ENCODE measurements around the gene MED13L.
A peak's percentile ranks its signal among the peaks of the same experiment; 100 is the strongest.

Gene MED13L

DNA sequence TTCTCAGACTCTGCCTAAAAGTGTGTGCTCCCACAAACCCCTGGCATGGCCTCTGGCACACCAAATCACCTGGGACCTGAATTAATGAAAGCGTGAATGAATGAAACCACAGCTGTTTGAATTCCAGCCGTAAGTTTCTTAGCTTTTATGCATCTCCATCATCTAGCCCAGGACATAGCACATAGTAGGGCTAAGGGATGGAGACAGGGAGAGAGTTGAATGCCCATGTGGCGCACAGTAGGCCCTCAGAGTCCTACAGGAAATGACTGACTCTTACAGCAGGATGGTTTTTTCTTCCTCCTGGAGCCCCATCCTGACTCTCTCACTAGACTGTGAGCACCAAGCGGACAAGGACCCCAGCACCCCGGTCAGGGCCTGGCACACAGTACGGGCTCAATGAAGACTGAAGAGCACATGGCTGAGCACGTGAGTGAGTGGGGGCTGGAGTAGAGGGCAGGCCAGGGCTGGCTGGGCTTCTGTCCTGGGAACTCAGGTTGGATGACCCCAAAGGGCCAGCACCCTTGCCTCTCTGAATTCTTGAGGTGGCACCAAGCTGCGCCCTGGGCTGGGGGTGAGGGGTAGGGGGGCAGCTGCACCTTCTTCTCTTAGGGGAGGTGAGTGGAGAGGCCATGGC lies 351.3 kb downstream of the MED13L start:
- TF ChIP-seq, protein P1, sequence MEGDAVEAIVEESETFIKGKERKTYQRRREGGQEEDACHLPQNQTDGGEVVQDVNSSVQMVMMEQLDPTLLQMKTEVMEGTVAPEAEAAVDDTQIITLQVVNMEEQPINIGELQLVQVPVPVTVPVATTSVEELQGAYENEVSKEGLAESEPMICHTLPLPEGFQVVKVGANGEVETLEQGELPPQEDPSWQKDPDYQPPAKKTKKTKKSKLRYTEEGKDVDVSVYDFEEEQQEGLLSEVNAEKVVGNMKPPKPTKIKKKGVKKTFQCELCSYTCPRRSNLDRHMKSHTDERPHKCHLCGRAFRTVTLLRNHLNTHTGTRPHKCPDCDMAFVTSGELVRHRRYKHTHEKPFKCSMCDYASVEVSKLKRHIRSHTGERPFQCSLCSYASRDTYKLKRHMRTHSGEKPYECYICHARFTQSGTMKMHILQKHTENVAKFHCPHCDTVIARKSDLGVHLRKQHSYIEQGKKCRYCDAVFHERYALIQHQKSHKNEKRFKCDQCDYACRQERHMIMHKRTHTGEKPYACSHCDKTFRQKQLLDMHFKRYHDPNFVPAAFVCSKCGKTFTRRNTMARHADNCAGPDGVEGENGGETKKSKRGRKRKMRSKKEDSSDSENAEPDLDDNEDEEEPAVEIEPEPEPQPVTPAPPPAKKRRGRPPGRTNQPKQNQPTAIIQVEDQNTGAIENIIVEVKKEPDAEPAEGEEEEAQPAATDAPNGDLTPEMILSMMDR (IDR thresholded peaks at IDR 0.05; ENCODE audit: low read depth, low read length, missing control alignments), result no peak
- no peak for DNase-seq (ENCODE audit: low read depth)
- H3K4me3 ChIP-seq (ENCODE audit: low read depth, low read length), result no peak overlapping the region

GRCh38 chr12:115923851-115924250 lies 353.6 kb downstream of the MED13L start:
- no peak overlapping the region for H3K4me3 ChIP-seq (ENCODE audit: low read depth, low read length)
- DNase-seq (ENCODE audit: low read depth), result no peak
- TF ChIP-seq, protein P1 (IDR thresholded peaks at IDR 0.05; ENCODE audit: low read depth, low read length, missing control alignments), result no peak

DNA sequence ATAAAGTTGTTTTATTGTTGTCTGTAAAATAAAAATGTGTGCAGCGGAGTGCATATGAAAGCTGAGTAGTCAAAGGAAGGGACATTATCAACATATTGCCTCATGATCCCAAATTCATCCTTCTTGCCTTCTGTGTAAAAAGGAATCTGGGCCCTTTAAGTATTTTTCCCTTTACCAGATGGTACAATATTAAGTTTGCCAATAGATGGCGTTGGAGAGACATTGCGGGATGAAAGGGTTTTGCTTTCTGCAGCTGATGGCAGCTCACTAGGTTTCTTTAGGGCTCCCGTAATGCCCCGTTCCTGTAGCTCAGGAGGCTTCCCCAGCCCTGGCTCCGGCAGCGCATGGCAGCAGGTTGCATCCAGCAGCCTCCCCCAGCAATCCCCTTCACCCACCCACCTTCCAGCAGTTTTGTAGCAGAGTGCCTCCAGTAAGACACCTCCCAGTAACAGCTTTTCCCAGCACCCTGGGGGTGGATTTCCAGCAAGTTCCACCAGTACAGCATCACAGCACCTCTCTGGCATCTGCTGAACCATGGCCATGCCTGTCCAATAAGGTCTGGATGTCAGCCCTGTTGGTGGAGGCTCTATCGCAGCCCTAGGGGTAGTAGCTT lies 354.4 kb downstream of the MED13L start:
- no peak for DNase-seq (ENCODE audit: low read depth)
- TF ChIP-seq, protein P1 (IDR thresholded peaks at IDR 0.05; ENCODE audit: low read depth, low read length, missing control alignments), result peak; percentile 40
- H3K4me3 ChIP-seq (ENCODE audit: low read depth, low read length), result no peak overlapping the region

DNA sequence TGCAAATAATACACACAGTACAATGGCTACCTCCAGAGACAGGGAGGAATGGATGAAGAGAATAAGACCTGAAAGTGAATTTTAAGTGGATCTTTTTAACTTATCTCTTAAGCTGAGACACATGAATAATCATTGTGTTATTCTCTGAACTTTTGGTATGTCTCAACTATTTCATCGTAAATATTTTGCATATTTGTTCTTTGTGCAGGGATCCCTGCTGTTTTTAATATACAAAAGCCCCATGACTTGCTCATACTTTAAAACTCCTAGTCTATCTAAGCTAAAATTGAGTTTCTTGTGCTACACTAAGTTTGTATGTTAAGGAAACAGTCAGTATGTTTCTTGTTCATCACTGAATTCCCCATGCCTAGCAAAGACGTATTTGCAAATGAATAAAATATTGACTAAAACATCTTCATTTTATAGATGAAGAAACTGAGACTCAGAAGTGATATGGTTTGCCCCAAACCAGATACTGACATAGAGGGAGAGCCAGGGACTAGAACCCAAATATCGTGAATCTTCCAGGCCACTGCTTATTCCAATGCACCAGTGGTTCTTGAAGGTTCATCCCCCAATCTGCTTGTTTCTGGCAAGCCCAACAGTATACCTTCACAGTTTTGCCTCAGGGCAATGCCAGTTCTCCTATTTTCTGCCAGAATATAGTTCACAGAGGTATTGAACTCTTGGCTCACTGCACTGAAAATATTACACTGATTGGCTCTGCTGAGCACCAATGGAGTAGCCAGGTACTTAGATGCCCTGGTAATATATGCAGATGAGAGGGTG lies 356.9 kb downstream of the MED13L start:
- DNase-seq (ENCODE audit: low read depth), result no peak
- H3K4me3 ChIP-seq (ENCODE audit: low read depth, low read length), result no peak overlapping the region
- TF ChIP-seq, protein P1 (IDR thresholded peaks at IDR 0.05; ENCODE audit: low read depth, low read length, missing control alignments), result no peak

DNA sequence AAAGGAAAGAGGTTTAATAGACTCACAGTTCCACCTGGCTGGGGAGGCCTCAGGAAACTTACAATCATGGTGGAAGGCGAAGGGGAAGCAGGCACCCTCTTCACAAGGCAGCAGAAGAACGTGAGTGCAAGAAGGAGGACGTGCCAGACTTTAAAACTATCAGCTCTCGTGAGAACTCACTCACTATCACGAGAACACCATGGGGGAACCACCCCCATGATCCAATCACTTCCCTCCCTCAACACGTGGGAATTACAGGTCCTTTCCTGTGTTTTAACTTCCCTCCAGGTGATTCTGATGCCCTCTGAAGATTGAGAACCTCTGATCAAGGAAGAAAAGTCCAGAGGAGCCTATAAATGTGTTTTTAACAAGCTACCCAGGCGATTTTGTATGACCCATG lies 358.7 kb downstream of the MED13L start:
- TF ChIP-seq, protein P1 (IDR thresholded peaks at IDR 0.05; ENCODE audit: low read depth, low read length, missing control alignments), result no peak
- DNase-seq (ENCODE audit: low read depth), result no peak
- H3K4me3 ChIP-seq (ENCODE audit: low read depth, low read length), result no peak overlapping the region

DNA sequence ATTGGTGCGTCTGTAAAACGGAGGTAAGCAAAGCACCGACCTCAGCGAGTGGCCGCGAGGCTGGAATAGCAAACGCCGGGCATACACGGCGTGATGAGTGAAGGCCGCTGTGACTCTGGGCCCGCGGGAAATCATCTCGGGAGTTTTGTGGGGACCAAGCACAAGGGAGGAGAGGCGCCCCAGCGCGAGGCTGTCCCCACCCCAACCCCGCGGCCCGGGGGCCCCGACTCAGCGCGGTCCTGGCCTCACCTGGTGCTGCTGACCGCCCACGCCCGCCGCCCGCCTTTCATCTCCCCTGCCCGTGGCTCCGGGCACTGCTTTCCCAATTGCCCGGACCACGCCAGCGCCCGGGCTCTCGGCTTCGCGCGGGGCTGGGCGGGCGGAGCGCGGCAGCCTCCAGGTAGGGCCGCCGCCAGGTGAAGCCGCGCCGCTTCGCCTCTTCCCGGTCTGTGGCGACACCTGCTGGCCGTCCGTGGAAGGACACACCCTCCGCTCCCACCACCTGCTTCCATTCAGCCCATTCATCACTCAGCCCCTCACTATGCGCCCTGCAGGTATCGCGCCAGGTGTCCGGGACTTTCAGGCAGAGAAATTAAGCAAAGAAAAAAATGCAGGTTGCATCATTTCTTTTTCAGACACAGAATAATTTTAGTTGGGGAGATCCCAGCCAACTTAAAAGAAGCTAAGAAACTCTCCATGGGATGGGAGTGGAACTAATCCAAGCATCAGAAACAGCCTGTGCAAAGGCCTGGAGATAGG lies 360.4 kb downstream of the MED13L start:
- DNase-seq (ENCODE audit: low read depth), result no peak
- H3K4me3 ChIP-seq (ENCODE audit: low read depth, low read length), result no peak overlapping the region
- TF ChIP-seq, protein P1 (IDR thresholded peaks at IDR 0.05; ENCODE audit: low read depth, low read length, missing control alignments), result peak; percentile 90

All from GM12864 (cell line).